ENCODE data around the gene GALNS. TPM values are rescaled to one million over a fixed set of nuclear protein-coding genes. Genes with fewer than 3 reads are reported as not detected.

GALNS gene
- total and polyA plus RNA-seq, 2 experiments from 2014 or later: 19.6 to 53.5 TPM

- H2AFZ ChIP-seq: no peak overlapping the region
- H3K9me3 ChIP-seq (ENCODE audit: low read depth): no peaks in the 10 kb centered on the region
- no peaks in the 10 kb centered on the region for H4K20me1 ChIP-seq (ENCODE audit: insufficient read depth, poor library complexity, severe bottlenecking)
- TF ChIP-seq CTCF (IDR thresholded peaks at IDR 0.05; ENCODE audit: poor library complexity) (no peak), EZH2 (IDR thresholded peaks at IDR 0.05; ENCODE audit: borderline replicate concordance) (no peak), EZH2phosphoT487 (IDR thresholded peaks at IDR 0.05; ENCODE audit: low read depth, severe bottlenecking, unreplicated experiment) (no peak)
- H3K36me3 ChIP-seq (replicated peaks; ENCODE audit: insufficient read depth, low read depth): no peaks in the 10 kb centered on the region
- 88% methylated on average over 12 of the region's 21 CpGs for WGBS (ENCODE audit: low lambda C conversion rate, missing lambda C conversion rate)
- H3K9me2 ChIP-seq (replicated peaks; ENCODE audit: insufficient read depth): no peaks in the 10 kb centered on the region
- H3K4me3 ChIP-seq: no peak overlapping the region
- no peaks in the 10 kb centered on the region for H3K79me2 ChIP-seq
- H3K4me1 ChIP-seq (ENCODE audit: insufficient read depth): no peaks in the 10 kb centered on the region
- no peaks in the 10 kb centered on the region for H3K27me3 ChIP-seq
- no peak for DNase-seq (ENCODE audit: low spot score)
- no peak overlapping the region for H3K4me2 ChIP-seq
- no peak overlapping the region for H3K27ac ChIP-seq
Observed at GRCh38 chr16:88871730-88872416, 15.1 kb upstream of the GALNS start.

- Histone ChIP-seq H3K4me1 (ENCODE audit: insufficient read depth) (no peaks in the 10 kb centered on the region), H3K79me2 (no peaks in the 10 kb centered on the region), H3K27me3 (no peaks in the 10 kb centered on the region), H3K9me2 (replicated peaks; ENCODE audit: insufficient read depth) (no peaks in the 10 kb centered on the region), H4K20me1 (ENCODE audit: insufficient read depth, poor library complexity, severe bottlenecking) (no peaks in the 10 kb centered on the region), H3K4me3 (no peak overlapping the region), H3K36me3 (replicated peaks; ENCODE audit: insufficient read depth, low read depth) (no peaks in the 10 kb centered on the region), H2AFZ (no peak overlapping the region), H3K27ac (no peak overlapping the region), H3K4me2 (no peak overlapping the region), H3K9me3 (ENCODE audit: low read depth) (no peaks in the 10 kb centered on the region)
- 72% methylated on average over 7 of the region's 8 CpGs for WGBS (ENCODE audit: low lambda C conversion rate, missing lambda C conversion rate)
- no peak for DNase-seq (ENCODE audit: low spot score)
- TF ChIP-seq EZH2 (IDR thresholded peaks at IDR 0.05; ENCODE audit: borderline replicate concordance) (no peak), CTCF (IDR thresholded peaks at IDR 0.05; ENCODE audit: poor library complexity) (no peak), EZH2phosphoT487 (IDR thresholded peaks at IDR 0.05; ENCODE audit: low read depth, severe bottlenecking, unreplicated experiment) (no peak)
Observed at GRCh38 chr16:88871349-88871702, 14.6 kb upstream of the GALNS start.

- DNase-seq (ENCODE audit: low spot score): no peak
- Histone ChIP-seq H3K27me3 (no peaks in the 10 kb centered on the region), H2AFZ (no peak overlapping the region), H3K4me2 (no peak overlapping the region), H3K9me3 (ENCODE audit: low read depth) (no peaks in the 10 kb centered on the region), H3K36me3 (replicated peaks; ENCODE audit: insufficient read depth, low read depth) (no peaks in the 10 kb centered on the region), H3K4me1 (ENCODE audit: insufficient read depth) (no peaks in the 10 kb centered on the region), H3K79me2 (no peaks in the 10 kb centered on the region), H3K27ac (no peak overlapping the region), H3K9me2 (replicated peaks; ENCODE audit: insufficient read depth) (no peaks in the 10 kb centered on the region), H4K20me1 (ENCODE audit: insufficient read depth, poor library complexity, severe bottlenecking) (no peaks in the 10 kb centered on the region), H3K4me3 (no peak overlapping the region)
- 84% methylated on average over 33 of the region's 37 CpGs for WGBS (ENCODE audit: low lambda C conversion rate, missing lambda C conversion rate)
- TF ChIP-seq EZH2phosphoT487 (IDR thresholded peaks at IDR 0.05; ENCODE audit: low read depth, severe bottlenecking, unreplicated experiment) (no peak), EZH2 (IDR thresholded peaks at IDR 0.05; ENCODE audit: borderline replicate concordance) (no peak), CTCF (IDR thresholded peaks at IDR 0.05; ENCODE audit: poor library complexity) (no peak)
Observed at GRCh38 chr16:88870608-88871348, 14.0 kb upstream of the GALNS start.
